ENCODE measurements around the gene ABHD4.
"Not testable (repeated sequence)": the region's sequence is repeated elsewhere in the genome, so short reads cannot be mapped to it uniquely, and the experiment has no call there.

Gene ABHD4

DNA sequence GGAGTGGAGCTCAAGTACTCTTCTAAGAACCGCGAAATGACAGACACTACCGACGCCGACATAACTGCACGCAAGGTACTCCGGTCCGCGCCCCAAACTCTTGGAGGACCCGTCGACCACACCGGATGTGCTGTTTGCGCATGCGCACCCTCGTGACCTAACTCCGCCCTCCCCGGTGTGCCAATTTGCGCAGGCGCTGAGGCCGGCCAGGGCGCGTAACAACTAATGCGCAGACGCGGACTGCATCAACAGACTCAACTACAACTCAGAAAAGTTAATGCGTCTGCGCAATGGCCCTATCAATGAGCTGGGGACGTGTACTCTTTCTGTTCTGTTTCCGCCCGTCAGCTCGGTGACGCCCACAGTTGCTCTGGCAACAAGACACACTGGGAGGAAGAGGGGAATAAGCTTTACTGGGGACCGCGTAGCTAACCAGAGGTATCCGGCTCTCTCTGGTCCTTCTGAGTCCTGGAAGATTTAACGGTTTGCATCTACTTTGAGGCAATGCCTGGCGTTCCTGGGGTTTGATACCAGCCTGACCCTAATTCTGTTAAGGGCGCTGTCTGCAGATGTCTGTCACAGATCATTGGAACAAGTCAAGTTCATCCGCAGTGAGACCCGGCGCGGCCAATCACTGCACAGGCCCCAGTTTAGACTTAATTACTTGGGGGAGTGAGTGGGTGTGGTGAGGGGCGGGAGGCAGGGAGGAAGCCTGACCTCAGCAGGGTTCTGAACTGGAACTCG lies 8.8 kb upstream of the ABHD4 start, which contains the start of gene DAD1:
Gene DAD1 (minus strand): TSS at position 129 of the 744 bp plus-strand sequence. CDS start 67 bp downstream, at position 62.
- peak; percentile 100 for DNase-seq (ENCODE audit: low read depth)

DNA sequence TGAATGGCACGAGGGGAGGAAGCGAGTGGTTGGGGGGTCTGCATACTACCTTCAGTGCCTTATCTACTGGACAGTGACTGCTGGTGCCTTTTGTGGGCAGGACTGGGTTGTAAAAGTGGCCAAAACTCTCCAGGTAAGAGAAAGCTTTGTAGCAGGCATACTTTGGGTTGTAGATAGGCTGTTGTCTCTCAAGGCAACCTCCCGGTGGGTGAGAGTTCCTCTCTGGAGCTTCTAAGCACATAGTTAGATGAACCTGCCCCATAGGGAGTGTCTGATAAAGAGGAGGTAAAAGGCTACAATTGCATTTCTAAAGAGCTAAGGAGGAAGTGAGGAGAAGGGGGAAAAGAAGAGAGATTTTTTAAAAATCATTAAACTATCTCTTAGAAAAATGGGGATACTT lies 4.9 kb upstream of the ABHD4 start:
- no peak for DNase-seq (ENCODE audit: low read depth)

DNA sequence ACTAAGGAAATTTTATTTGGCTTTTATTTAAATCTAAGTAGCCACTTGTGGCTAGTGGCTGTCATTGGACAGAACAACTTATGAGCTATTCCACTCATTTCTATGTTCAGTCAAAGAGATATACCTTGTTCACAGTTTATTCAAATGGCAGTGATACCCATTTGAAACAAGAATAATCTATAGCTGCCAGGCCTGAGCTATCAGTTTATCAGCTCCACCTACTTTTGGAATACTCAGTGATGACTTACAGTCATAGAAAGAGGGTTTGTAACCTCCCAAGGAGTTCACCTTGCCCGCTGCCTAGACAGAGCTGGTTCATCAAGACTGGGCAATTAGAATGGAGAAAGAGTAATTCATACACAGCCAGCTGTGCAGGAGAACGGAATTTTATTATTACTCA lies 4.5 kb upstream of the ABHD4 start:
- no peak for DNase-seq (ENCODE audit: low read depth)

DNA sequence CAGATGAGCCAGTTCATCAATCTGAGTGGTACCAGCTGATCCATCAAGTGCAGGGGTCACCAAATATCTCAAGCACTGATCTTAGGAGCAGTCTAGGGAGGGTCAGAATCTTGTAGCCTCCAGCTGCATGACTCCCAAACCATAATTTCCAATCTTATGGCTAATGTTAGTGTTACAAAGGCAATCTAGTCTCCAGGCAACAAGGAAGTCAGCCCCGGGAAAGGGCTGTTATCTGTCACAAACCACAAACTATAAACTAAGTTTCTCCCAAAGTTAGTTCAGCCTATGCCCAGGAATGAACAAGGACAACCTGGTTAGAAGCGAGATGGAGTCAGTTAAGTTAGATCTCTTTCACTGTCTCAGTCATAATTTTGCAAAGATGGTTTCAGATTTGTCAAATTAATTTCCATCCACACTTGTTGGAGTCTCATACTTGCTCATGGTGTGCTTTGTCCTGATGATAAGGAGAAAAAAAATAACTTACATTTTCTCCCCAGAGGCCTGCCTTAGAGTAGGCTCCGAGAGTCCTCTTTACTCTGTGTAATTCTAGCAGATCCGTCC lies 3.9 kb upstream of the ABHD4 start:
- peak; percentile 41 for DNase-seq (ENCODE audit: low read depth)

DNA sequence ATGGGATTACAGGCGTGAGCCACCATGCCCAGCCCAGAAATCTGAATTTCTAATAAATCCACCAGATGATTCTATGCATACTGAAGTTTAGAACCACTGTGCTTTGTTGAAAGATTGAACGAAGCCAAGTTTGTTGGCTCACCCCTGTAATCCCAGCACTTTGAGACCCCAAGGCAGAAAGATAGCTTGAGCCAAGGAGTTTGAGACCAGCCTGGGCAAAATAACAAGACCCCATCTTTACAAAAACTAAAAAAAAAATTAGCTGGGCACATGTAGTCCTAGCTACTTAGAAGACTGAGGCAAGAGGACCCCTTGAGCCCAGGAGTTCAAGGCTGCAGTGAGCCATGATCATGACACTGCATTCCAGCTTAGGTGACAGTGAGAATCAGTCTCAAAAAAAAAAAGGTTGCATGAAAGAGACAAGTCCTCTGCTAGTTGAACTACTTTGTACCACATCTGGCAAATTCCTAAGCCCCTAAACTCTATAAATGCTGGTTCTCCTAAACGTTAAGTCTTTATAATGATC lies 1.7 kb upstream of the ABHD4 start:
- no peak for DNase-seq (ENCODE audit: low read depth)

DNA sequence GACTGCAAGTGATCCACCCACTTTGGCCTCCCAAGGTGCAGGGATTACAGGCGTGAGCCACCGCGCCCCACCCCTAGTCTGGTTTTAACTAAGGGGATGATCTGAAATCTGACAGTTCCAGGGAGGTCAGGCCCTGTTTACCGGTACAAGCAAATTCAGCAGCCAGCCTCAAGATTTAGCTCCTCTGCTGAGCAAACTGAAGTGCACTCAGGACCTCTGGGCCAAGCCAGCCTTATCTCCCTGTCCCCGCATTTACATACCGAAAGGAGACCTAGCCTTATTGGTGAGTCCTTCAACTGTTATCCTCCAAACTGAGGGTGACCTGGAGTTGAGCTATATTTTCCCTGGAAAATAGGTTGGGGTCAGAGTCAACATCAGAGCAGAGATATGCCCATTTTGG lies 835 bp upstream of the ABHD4 start:
- DNase-seq (ENCODE audit: low read depth): no peak

DNA sequence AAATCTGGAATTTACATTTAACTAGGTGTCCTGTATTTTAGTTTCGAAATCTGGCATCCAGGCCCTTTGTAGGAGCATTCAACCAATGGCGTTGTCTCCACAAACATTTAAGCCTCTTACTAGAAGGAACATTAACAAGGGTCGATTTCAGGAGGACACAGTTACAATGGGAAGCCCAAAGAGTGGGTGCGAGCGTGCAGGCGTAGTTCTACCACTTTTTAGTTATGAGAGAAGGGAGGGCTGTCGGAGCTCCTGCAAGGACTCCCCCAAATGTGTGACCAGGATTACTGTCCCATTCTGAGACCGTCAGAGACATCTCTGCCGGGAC lies 365 bp upstream of the ABHD4 start:
- peak; percentile 21 for DNase-seq (ENCODE audit: low read depth)

DNA sequence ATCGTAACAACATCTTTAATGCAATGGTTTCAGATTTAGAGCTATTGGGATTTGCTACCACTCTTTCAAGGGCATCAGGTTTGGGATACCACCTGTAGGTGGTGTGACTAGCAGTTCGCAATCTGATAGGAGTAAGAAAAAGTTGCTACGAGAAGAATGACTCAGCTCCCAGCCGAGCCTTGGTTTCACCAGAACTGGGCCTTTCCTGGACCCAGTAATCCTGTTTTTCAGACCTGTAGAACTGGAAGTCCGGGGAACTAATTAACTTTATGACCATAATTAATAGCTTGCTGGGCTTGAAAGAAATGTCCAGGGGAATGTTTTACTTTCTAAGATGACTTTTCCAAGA lies 770 bp downstream of the ABHD4 start:
- DNase-seq (ENCODE audit: low read depth): peak; percentile 66

DNA sequence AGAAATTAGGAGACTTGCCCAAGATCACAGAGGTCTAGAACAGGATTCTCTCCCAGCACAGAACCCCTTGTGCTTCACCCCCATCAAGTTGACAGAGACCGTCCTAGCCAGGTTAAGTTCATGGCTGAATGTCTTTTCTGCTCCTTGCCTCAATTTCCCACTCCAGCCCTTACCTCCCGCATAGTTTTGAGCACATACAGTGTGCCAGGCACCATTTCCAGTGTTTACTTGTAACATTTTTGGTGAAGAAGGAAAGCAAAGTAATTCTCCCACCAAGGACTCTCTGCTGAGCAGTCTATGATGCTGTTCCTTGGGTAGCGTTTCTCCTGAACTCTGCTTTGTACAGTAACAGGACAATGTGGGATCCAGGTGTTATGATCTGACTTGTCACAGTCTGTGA lies 1.2 kb downstream of the ABHD4 start:
- DNase-seq (ENCODE audit: low read depth): no peak

DNA sequence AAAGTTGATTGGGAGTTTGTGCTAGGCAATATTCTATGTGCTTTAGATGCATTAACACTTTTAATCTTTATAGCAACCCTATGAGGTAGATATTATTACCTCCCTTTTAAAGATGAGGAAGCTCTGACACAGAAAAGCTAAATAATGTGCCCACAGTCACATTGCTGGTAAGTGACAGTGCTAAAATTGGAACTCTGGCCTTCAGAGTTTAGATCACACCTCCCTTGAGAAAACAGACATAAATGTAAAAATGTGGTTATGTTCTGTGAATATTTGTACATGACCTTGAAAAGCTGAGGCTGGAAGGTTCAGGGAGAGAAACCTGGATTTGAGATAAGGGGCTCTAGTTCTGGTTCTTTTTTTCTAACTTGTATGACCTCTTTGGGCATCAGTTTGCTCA lies 1.9 kb downstream of the ABHD4 start:
- no peak for DNase-seq (ENCODE audit: low read depth)

DNA sequence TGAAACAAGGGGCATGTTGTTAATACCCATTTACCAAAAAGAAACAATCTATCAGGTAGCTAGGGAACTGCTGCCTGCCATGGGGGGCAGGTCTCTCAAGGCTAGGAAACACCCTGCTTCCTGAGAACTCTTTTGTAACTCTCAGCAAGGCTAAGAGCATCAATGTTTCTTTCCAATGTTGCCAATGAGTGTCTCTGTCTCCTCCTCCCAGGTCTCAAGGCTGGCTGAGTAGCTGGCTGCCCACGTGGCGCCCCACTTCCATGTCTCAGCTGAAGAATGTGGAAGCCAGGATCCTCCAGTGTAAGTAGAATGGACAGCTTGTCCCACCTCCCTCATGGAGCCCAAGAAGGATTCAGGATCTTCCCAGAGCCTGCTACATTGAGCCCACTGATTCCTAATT lies 3.4 kb downstream of the ABHD4 start:
- no peak for DNase-seq (ENCODE audit: low read depth)

DNA sequence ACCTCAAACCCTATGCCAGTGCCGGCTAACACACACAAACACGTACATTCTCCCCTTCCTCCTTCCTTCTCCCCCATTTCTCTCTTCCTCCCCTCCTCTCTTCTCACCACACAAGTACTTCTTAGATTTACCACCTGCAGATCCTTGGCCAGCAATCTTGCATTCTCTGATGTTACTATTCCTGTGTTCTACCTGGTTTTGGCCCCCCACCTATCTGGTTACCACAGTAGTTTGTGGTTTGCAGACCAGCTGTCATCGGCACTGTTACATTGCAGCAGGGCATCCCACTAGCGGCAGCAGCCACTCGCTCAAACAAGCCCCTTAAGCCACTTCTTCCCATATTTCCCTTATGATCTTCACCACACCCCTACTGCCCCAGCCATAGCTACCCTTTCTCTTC lies 3.9 kb downstream of the ABHD4 start:
- DNase-seq (ENCODE audit: low read depth): no peak

DNA sequence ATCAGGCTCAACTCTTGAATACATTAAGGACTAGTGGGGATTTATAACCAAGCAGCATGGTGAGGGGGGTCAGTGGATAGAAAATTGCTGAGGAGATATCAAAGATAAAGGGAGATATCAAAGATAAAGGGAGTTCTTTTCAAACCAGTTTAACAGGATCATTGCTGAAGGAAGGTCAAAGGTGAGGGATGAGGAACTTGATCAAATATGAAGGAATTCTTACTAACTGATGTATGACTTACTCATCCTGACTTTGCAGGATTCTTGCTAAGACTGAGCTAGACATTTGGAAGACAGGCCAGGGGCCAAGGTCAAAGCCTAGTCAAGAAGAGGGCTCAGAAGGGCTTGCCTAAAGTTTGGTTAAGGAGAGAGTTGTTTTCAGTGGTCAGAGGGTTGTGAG lies 4.8 kb downstream of the ABHD4 start:
- DNase-seq (ENCODE audit: low read depth): peak; percentile 74

DNA sequence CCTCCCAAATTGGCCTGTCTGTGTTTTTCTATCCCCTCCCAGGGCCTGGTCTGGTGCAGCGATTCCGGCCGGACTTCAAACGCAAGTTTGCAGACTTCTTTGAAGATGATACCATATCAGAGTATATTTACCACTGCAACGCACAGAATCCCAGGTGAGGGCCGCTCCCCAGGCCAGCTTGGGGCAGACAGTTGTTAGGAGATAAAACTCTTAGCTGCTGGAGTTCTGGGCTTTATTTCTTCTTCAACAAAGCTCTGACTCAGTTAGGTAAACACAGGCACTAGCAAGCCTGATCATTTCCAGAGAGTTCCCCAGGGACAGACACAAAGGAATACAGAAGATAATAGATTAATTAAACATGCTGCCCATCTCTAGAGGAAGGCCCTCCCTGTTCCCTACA lies 8.3 kb downstream of the ABHD4 start:
- no peak for DNase-seq (ENCODE audit: low read depth)

DNA sequence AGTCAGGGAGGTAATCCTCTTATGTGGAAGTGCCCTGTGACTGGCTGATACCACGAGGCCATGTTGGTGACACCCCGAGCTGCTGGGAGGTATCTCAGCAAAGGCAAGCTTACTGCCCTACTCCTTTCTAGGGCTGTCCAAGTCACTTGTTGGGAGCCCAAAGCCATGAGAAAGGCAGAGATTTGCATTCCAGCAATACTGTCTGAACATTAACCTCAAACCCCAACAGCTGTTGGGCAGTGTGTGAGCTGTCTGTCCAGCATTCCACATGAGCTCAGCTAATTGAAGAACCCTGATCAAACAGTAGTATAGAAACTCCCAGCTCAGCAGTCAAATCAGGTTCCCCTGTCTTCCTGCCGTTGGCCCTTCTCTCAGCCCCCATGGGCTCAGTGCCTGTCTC lies 9.2 kb downstream of the ABHD4 start:
- DNase-seq (ENCODE audit: low read depth): peak; percentile 46

DNA sequence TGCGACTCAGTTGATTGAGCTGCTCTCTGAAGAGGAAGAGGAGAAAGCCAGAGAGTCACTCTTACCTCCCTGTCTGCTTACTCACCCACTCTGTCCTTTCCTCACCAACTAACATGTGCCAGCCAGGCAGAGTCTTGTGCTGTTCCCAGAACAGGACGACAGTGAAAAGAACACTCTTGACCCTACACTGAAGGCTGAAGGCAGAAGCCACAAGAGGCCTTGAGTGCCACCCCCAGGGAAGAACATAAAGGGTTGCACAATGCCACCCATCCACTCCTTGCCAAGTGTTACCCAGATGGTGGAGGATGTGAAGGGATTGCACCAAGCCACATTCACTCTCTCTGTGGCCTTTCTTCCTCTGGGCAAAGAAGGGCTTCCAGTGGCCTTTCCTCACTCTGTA lies 12.8 kb downstream of the ABHD4 start:
- no peak for DNase-seq (ENCODE audit: low read depth)

DNA sequence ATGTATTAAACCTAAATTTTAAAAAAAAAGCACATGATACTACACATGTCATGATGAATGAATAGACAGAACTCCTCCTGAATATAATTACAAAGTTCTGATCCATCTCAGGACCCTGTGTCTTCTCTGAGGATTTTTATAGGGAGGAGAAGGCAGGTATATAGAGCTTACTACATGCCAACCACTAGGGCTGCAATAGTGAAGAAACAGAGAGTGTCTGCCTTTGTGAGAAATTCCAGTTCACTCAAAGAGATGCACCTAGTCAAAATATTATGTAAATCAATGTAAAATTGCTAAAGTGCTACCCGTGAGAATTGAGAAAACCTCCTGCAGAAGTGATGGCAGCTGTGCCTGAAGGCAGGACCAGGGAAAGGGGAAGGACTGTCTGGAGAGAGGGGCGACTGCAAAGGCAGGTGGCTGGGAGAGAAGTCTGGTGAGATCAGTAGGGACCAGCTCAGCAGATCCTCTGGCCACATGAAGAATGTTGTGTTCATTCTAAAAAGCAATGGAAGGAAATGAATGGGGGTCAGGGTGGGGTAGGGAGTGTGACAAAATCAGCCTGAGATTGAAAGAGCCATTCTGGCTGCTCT lies 15.1 kb downstream of the ABHD4 start:
- peak; percentile 22 for DNase-seq (ENCODE audit: low read depth)

DNA sequence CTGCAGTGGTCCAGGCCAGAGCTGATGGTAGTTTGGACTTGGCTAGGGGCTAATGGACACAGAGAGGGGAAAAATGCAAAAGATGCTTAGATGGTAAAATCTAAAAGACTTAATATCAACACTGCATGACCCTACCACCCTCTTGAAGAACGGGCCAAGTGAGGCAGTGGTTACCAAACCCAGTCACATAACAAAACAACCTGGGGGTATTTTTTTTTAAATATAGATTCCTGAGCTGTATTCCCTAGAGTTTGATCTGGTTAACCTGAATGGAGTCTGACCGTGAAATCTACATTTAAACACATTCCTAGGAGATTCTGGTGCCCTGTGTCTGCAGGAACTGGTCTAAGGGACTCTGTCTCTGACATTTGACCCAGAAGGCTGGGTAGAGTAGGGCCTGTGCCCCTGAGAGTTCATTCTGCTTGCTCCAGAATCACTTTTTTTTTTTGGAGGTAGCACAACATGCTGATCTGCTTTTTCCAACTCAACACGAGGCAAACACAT lies 15.7 kb downstream of the ABHD4 start:
- peak; percentile 61 for DNase-seq (ENCODE audit: low read depth)

DNA sequence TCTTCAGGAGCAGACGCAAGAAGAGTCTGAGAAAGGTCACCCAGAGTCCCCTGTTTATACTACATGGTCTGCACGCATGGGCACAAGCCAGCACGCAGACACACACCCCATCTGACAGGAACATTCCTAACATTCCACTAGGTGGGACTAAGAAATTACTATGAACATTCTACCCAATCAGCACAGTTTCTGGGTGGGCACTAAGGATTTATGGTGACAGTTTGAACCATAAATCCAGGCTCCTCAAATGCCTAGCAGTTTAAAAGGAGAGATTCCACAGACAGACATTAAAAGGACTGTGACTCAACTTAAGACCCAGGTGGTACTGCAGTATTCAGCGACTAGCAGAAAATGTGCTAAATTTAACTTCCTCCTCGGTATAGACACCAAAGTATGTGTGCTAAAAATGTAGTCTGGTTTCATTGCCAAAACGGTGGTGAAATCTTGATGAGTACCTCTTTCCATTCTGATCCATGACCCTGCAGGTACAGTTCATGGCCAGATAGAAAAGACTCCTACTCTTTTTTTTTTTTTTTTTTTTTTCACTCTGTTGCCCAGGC lies 16.2 kb downstream of the ABHD4 start:
- DNase-seq (ENCODE audit: low read depth): peak; percentile 99

DNA sequence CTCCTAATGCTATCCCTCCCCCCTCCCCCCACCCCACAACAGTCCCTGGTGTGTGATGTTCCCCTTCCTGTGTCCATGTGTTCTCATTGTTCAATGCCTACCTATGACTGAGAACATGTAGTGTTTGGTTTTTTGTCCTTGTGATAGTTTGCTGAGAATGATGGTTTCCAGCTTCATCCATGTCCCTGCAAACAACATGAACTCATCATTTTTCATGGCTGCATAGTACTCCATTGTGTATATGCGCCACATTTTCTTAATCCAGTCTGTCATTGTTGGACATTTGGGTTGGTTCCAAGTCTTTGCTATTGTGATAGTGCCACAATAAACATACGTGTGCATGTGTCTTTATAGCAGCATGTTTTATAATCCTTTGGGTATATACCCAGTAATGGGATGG lies 17.7 kb downstream of the ABHD4 start:
- not testable (repeated sequence) for DNase-seq (ENCODE audit: low read depth)

DNA sequence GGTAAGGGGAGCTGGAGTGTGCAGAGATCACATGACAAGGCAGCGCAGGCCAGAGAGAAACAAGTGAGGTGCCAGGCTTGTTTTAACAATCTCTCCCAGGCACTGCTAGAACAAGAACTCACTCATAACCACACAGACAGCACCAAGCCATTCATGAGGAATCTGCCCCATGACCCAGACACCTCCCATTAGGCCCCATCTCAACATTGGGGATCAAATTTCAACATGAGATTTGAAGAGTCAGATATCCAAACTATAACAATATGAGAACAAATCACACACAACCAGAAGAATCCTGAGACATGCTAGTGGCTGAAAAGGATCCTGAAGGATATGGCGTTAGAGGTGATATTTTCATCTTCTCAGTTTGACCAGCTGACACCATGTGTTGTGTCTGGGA lies 24.2 kb downstream of the ABHD4 start:
- peak; percentile 67 for DNase-seq (ENCODE audit: low read depth)

DNA sequence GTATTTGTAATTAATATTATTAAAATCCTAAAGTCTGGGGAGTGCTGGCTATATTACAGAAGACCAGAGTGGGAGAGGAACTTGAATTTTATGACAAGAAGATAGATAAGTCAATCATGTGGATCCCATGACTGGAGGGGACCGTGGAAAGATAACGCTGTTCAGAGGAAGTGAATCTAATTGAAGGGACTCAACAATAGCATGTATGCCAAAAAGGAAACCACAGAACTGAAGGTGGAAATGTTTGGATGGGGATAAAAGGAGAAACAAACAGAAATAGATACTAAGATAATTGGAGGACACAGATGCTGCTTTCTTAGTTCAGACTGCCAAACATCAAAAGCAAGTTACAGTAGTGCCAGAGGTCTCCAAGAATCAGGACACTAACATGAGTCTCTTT lies 24.9 kb downstream of the ABHD4 start:
- DNase-seq (ENCODE audit: low read depth): no peak

DNA sequence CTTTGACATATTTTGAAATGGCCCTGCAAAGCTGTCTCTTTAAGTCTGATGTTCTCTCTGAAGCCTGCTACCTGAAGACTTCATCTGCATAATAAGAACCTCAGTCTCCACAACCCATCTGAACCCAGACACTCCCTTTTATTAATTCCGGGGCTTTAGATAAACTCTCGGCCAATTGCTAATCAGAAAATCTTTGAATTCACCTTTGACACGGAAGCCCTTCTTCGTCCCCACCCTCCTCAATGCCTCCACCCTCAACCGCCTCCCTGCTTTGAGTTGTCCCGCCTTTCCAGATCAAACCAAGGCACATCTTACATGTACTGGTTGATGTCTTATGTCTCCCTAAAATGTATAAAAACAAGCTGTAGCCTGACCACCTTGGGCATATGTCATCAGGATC lies 28.5 kb downstream of the ABHD4 start:
- DNase-seq (ENCODE audit: low read depth): no peak
